ENCODE data around the gene KCNK5.

Gene KCNK5

GRCh38 chr6:39247667-39248194 is 18.5 kb upstream of the KCNK5 start:
- TF ChIP-seq FOXP2 (optimal IDR thresholded peaks at IDR 0.05; ENCODE audit: borderline replicate concordance, extremely low read depth, extremely low read length, insufficient read depth) = no peak
- TF ChIP-seq TAF1 (IDR thresholded peaks at IDR 0.05; ENCODE audit: borderline replicate concordance, insufficient read depth, low read length) = no peak
- TF ChIP-seq, protein P1, sequence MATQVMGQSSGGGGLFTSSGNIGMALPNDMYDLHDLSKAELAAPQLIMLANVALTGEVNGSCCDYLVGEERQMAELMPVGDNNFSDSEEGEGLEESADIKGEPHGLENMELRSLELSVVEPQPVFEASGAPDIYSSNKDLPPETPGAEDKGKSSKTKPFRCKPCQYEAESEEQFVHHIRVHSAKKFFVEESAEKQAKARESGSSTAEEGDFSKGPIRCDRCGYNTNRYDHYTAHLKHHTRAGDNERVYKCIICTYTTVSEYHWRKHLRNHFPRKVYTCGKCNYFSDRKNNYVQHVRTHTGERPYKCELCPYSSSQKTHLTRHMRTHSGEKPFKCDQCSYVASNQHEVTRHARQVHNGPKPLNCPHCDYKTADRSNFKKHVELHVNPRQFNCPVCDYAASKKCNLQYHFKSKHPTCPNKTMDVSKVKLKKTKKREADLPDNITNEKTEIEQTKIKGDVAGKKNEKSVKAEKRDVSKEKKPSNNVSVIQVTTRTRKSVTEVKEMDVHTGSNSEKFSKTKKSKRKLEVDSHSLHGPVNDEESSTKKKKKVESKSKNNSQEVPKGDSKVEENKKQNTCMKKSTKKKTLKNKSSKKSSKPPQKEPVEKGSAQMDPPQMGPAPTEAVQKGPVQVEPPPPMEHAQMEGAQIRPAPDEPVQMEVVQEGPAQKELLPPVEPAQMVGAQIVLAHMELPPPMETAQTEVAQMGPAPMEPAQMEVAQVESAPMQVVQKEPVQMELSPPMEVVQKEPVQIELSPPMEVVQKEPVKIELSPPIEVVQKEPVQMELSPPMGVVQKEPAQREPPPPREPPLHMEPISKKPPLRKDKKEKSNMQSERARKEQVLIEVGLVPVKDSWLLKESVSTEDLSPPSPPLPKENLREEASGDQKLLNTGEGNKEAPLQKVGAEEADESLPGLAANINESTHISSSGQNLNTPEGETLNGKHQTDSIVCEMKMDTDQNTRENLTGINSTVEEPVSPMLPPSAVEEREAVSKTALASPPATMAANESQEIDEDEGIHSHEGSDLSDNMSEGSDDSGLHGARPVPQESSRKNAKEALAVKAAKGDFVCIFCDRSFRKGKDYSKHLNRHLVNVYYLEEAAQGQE (IDR thresholded peaks at IDR 0.05; ENCODE audit: insufficient read depth in 1 of 2, low read depth in 2 of 2, low read length in 2 of 2) = no peak
- TF ChIP-seq POLR2AphosphoS5 (IDR thresholded peaks at IDR 0.05; ENCODE audit: low read depth, low read length) = no peak
- no peak for TF ChIP-seq SIN3A (IDR thresholded peaks at IDR 0.05; ENCODE audit: borderline replicate concordance, insufficient read depth, low read length)

GRCh38 chr6:39243809-39244208 is 14.5 kb upstream of the KCNK5 start:
- TF ChIP-seq FOXP2 (optimal IDR thresholded peaks at IDR 0.05; ENCODE audit: borderline replicate concordance, extremely low read depth, extremely low read length, insufficient read depth) (no peak), TAF1 (IDR thresholded peaks at IDR 0.05; ENCODE audit: borderline replicate concordance, insufficient read depth, low read length) (no peak)
- TF ChIP-seq, protein P1 (IDR thresholded peaks at IDR 0.05; ENCODE audit: insufficient read depth in 1 of 2, low read depth in 2 of 2, low read length in 2 of 2) = no peak

- TF ChIP-seq SIN3A (IDR thresholded peaks at IDR 0.05; ENCODE audit: borderline replicate concordance, insufficient read depth, low read length) (no peak), POLR2AphosphoS5 (IDR thresholded peaks at IDR 0.05; ENCODE audit: low read depth, low read length) (no peak), TAF1 (IDR thresholded peaks at IDR 0.05; ENCODE audit: borderline replicate concordance, insufficient read depth, low read length) (no peak), FOXP2 (optimal IDR thresholded peaks at IDR 0.05; ENCODE audit: borderline replicate concordance, extremely low read depth, extremely low read length, insufficient read depth) (no peak)
- TF ChIP-seq, protein P1 (IDR thresholded peaks at IDR 0.05; ENCODE audit: insufficient read depth in 1 of 2, low read depth in 2 of 2, low read length in 2 of 2) = no peak
These were observed 11.0 kb upstream of the KCNK5 start for GRCh38 chr6:39240155-39240757.

GRCh38 chr6:39239527-39240154 is 10.4 kb upstream of the KCNK5 start:
- TF ChIP-seq, protein P1 (IDR thresholded peaks at IDR 0.05; ENCODE audit: insufficient read depth in 1 of 2, low read depth in 2 of 2, low read length in 2 of 2) = no peak
- no peak for TF ChIP-seq SIN3A (IDR thresholded peaks at IDR 0.05; ENCODE audit: borderline replicate concordance, insufficient read depth, low read length)
- TF ChIP-seq POLR2AphosphoS5 (IDR thresholded peaks at IDR 0.05; ENCODE audit: low read depth, low read length) = no peak
- no peak for TF ChIP-seq FOXP2 (optimal IDR thresholded peaks at IDR 0.05; ENCODE audit: borderline replicate concordance, extremely low read depth, extremely low read length, insufficient read depth)
- TF ChIP-seq TAF1 (IDR thresholded peaks at IDR 0.05; ENCODE audit: borderline replicate concordance, insufficient read depth, low read length) = no peak

All from PFSK-1 (cell line).